CD14-positive monocyte (primary cell): ENCODE measurements around the gene EIF4A3. TPM values are rescaled to one million over a fixed set of nuclear protein-coding genes. Genes with fewer than 3 reads are reported as not detected.

ENCODE experiments used
- DNase-seq, 3 donors: peaks; one replicate each; pipeline ENCODE4 v3.0.0-alpha.2; 2011 to 2022
- H2AFZ ChIP-seq: 2 replicates; pipeline ENCODE4 v1.6.0; 2012; ENCODE audit warnings: mild to moderate bottlenecking, low read depth, low read length, inconsistent platforms; ENCODE audit not compliant: insufficient read depth, poor library complexity, severe bottlenecking
- H3K27ac ChIP-seq, 2 donors: 1 replicate in 1 of 2; 2 replicates in 1 of 2; pipeline ENCODE4 v1.5.1; 2012 to 2013; ENCODE audit warnings: low read length in 2 of 2, control low read depth in 1 of 2, inconsistent platforms in 1 of 2, low read depth in 1 of 2, mild to moderate bottlenecking in 1 of 2
- H3K27me3 ChIP-seq, 2 donors: one replicate each; pipeline versions ENCODE4 v1.6.0 to v1.6.1; 2011 to 2013; ENCODE audit warnings: low read length in 2 of 2; ENCODE audit not compliant: control insufficient read depth in 2 of 2, insufficient read depth in 2 of 2
- H3K36me3 ChIP-seq, 2 donors: replicated peaks in 1 of 2; 1 replicate in 1 of 2; 2 replicates in 1 of 2; pipeline versions ENCODE4 v1.5.1 to v1.6.1; 2012 to 2013; ENCODE audit warnings: low read length in 2 of 2, control low read depth in 1 of 2, inconsistent platforms in 1 of 2, mild to moderate bottlenecking in 1 of 2; ENCODE audit not compliant: insufficient read depth in 2 of 2, control insufficient read depth in 1 of 2
- H3K4me1 ChIP-seq, 2 donors: 1 replicate in 1 of 2; 2 replicates in 1 of 2; pipeline versions ENCODE4 v1.5.1 to v1.6.1; 2012 to 2013; ENCODE audit warnings: low read length in 2 of 2, control low read depth in 1 of 2, inconsistent platforms in 1 of 2, mild to moderate bottlenecking in 1 of 2, moderate library complexity in 1 of 2; ENCODE audit not compliant: insufficient read depth in 2 of 2, control insufficient read depth in 1 of 2
- H3K4me2 ChIP-seq: replicated peaks from 2 replicates; pipeline ENCODE3; 2012; ENCODE audit warnings: low read length, moderate library complexity, mild to moderate bottlenecking; ENCODE audit not compliant: poor library complexity, severe bottlenecking; ENCODE audit errors: extremely low read depth
- H3K4me3 ChIP-seq, 3 experiments: fragments of 200-600 bp in 1 of 3; sonication (generic) in 1 of 3; replicated peaks in 1 of 3; 1 replicate in 2 of 3; 2 replicates in 1 of 3; pipeline ENCODE4 v1.5.1; 2011 to 2013; ENCODE audit warnings: low read length in 3 of 3, mild to moderate bottlenecking in 3 of 3, control low read depth in 2 of 3, low read depth in 2 of 3, inconsistent platforms in 1 of 3, moderate library complexity in 1 of 3
- H3K79me2 ChIP-seq: 2 replicates; pipeline ENCODE4 v1.6.0; 2012; ENCODE audit warnings: mild to moderate bottlenecking, control low read depth, inconsistent platforms, low read length, moderate library complexity; ENCODE audit not compliant: insufficient read depth
- H3K9ac ChIP-seq: 2 replicates; pipeline ENCODE4 v1.6.0; 2017; ENCODE audit warnings: low read length, mild to moderate bottlenecking; ENCODE audit not compliant: insufficient read depth, poor library complexity, severe bottlenecking
- H3K9me3 ChIP-seq, 2 donors: replicated peaks in 1 of 2; 1 replicate in 1 of 2; 2 replicates in 1 of 2; pipeline versions ENCODE4 v1.5.1 to v1.6.1; 2012 to 2013; ENCODE audit warnings: low read length in 2 of 2, control low read depth in 1 of 2; ENCODE audit not compliant: control insufficient read depth in 1 of 2, insufficient read depth in 1 of 2
- H4K20me1 ChIP-seq: 2 replicates; pipeline ENCODE4 v1.6.0; 2012; ENCODE audit warnings: mild to moderate bottlenecking, low read length, control low read depth, moderate library complexity; ENCODE audit not compliant: insufficient read depth
- H3K27ac Mint-ChIP-seq, 7 donors: one replicate each; pipeline ENCODE4 v1.8.0; 2020; ENCODE audit warnings: mild to moderate bottlenecking in 7 of 7, mixed read lengths in 7 of 7, moderate library complexity in 6 of 7, inconsistent platforms in 2 of 7
- H3K27me3 Mint-ChIP-seq, 3 donors: one replicate each; pipeline ENCODE4 v1.8.0; 2021 to 2022; ENCODE audit warnings: low read depth in 3 of 3, mild to moderate bottlenecking in 3 of 3, mixed read lengths in 3 of 3, moderate library complexity in 3 of 3, inconsistent platforms in 1 of 3
- H3K36me3 Mint-ChIP-seq, 2 donors: one replicate each; pipeline ENCODE4 v1.8.0; 2020; ENCODE audit warnings: mixed read lengths in 2 of 2, inconsistent platforms in 1 of 2, mild to moderate bottlenecking in 1 of 2
- H3K4me1 Mint-ChIP-seq: one replicate; pipeline ENCODE4 v1.8.0; 2020; ENCODE audit warnings: mild to moderate bottlenecking, mixed read lengths
- H3K4me3 Mint-ChIP-seq, 2 donors: one replicate each; pipeline ENCODE4 v1.8.0; 2020; ENCODE audit warnings: mild to moderate bottlenecking in 2 of 2, mixed read lengths in 2 of 2, moderate library complexity in 1 of 2
- H3K9me3 Mint-ChIP-seq, 7 donors: one replicate each; pipeline ENCODE4 v1.8.0; 2020 to 2022; ENCODE audit warnings: mixed read lengths in 7 of 7, mild to moderate bottlenecking in 6 of 7, moderate library complexity in 6 of 7, inconsistent platforms in 2 of 7
- CTCF ChIP-seq: fragments of 200-600 bp; IDR thresholded peaks from one replicate; pipeline ENCODE4 v1.8.0; 2022; ENCODE audit warnings: antibody characterized with exemption, mild to moderate bottlenecking
- WGBS: methylation state at CpG from one replicate; pipeline ENCODE4 v1.1.5; 2013; ENCODE audit warnings: missing lambda C conversion rate; ENCODE audit not compliant: insufficient coverage; 5-methylcytosine and 5-hydroxymethylcytosine counted together
- intact Hi-C, 2 donors: fragments of 100-400 bp; cut with micrococcal nuclease; formaldehyde crosslinking; loops; one replicate each; pipeline versions ENCODE4 v1.15.0 to v1.15.1; 2023
- polyA plus RNA-seq, 3 donors: library from polyadenylated mRNA; depleted of rRNA in 1 of 3; unstranded in 2 of 3; stranded (reverse) in 1 of 3; fragments of 300-500 nt in 2 of 3; fragments of >200 nt in 1 of 3; fragmentation: Illumina TruSeq in 2 of 3; gene quantifications; 1 replicate in 2 of 3; 2 replicates in 1 of 3; pipeline ENCODE4 v1.2.3, GENCODE V29; 2012 to 2021

The EIF4A3 gene
- polyA plus RNA-seq, 3 donors, result 101 to 180 (median 106) TPM

- H3K36me3 ChIP-seq, result peaks cover 11 to 15% of the 10 kb centered on the region in 2 donors
- H3K79me2 ChIP-seq, result no peaks in the 10 kb centered on the region
- no peak for DNase-seq
- H3K4me1 Mint-ChIP-seq, result no peaks in the 10 kb centered on the region
- H3K4me1 ChIP-seq, result no peaks in the 10 kb centered on the region
- no peak for TF ChIP-seq CTCF
- H3K27ac Mint-ChIP-seq, result no peak overlapping the region
- H3K4me3 ChIP-seq, result no peak overlapping the region
- H3K4me3 Mint-ChIP-seq, result no peak overlapping the region
- H3K9ac ChIP-seq, result no peak overlapping the region
- H3K4me2 ChIP-seq, result no peak overlapping the region
- H2AFZ ChIP-seq, result no peak overlapping the region
- intact Hi-C loops, result no loop called here
- H3K27me3 ChIP-seq, result peaks cover 0 to 5% of the 10 kb centered on the region in 2 donors
- H3K9me3 Mint-ChIP-seq, result no peaks in the 10 kb centered on the region
- H3K36me3 Mint-ChIP-seq, result peaks cover 15 to 20% of the 10 kb centered on the region in 2 donors
- peaks cover 8 to 20% (median 8%) of the 10 kb centered on the region in 3 donors for H3K27me3 Mint-ChIP-seq
- H3K27ac ChIP-seq, result no peak overlapping the region
- 48% methylated on average over 2 of the region's 4 CpGs for WGBS
- H4K20me1 ChIP-seq, result no peaks in the 10 kb centered on the region
- H3K9me3 ChIP-seq, result no peaks in the 10 kb centered on the region
Observed at GRCh38 chr17:80129006-80129565, 17.8 kb downstream of the EIF4A3 start.

GRCh38 chr17:80126449-80126715 is 20.5 kb downstream of the EIF4A3 start:
- H3K4me2 ChIP-seq, result no peak overlapping the region
- WGBS, result 100% methylated on average over 1 of the region's 3 CpGs
- H3K9me3 Mint-ChIP-seq, result no peaks in the 10 kb centered on the region
- no peaks in the 10 kb centered on the region for H3K36me3 Mint-ChIP-seq
- H4K20me1 ChIP-seq, result no peaks in the 10 kb centered on the region
- no peak for TF ChIP-seq CTCF
- H3K4me3 ChIP-seq, result no peak overlapping the region
- no peak overlapping the region for H3K4me3 Mint-ChIP-seq
- no peaks in the 10 kb centered on the region for H3K9me3 ChIP-seq
- no peaks in the 10 kb centered on the region for H3K36me3 ChIP-seq
- H3K27me3 ChIP-seq, result peaks cover 0 to 5% of the 10 kb centered on the region in 2 donors
- no peaks in the 10 kb centered on the region for H3K4me1 ChIP-seq
- H3K79me2 ChIP-seq, result no peaks in the 10 kb centered on the region
- no peak overlapping the region for H2AFZ ChIP-seq
- H3K4me1 Mint-ChIP-seq, result no peaks in the 10 kb centered on the region
- no peak overlapping the region for H3K27ac ChIP-seq
- DNase-seq, result no peak
- H3K9ac ChIP-seq, result no peak overlapping the region
- no peak overlapping the region for H3K27ac Mint-ChIP-seq
- peaks cover 8 to 19% (median 8%) of the 10 kb centered on the region in 3 donors for H3K27me3 Mint-ChIP-seq
- intact Hi-C loops, result no loop called here
